GM12874 (cell line): ENCODE results near the gene TNS2.

Experiments used
- TF ChIP-seq, protein P1 (sequence below): IDR thresholded peaks from 2 replicates; pipeline ENCODE4 v1.5.1; 2011; ENCODE audit warnings: low read depth, mild to moderate bottlenecking, control low read depth, low read length, moderate library complexity; ENCODE audit not compliant: insufficient read depth

TNS2 gene

DNA sequence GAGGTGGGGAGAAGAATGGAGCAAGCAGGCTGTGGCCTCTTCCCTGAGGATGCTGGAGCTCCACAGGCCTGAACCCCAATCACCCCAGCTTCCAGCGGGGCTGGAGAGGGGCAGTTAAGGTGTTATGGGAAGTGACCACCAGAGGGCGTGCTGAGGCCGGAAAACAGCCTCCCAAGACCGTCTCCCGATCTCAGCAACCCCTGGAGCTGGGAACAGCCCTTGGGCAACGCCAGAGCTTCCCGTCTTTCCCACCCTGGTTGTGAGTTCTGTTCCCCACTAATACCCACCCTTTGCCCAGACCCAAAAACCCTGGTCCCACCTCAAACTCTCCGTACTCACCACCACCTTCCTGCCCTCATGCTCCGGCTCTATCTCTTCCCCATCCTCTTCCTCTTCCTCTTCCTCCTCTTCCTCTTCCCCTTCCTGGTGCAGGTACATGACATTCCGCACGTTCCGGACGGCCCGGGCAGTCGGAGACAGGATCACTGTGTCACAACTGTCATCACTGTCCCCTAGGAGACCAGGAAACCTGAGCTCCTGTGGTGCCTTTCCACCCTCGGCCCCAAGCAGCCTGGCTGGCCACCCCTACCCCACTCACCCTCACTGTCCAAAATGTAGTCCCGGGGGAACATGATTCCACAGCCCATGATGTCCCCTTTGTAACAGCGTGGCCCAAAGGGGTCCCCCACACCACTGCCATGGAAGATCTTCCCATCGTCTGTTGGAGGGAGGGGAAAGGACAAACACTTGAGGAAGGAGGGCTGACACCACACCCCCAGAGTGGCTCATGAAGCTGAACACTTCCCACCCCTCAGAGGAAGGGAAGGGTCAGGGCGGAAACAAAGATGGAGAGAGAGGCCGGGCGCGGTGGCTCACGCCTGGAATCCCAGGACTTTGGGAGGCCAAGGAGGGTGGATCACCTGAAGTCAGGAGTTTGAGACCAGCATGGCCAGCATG lies 16.4 kb downstream of the TNS2 start:
- TF ChIP-seq, protein P1, sequence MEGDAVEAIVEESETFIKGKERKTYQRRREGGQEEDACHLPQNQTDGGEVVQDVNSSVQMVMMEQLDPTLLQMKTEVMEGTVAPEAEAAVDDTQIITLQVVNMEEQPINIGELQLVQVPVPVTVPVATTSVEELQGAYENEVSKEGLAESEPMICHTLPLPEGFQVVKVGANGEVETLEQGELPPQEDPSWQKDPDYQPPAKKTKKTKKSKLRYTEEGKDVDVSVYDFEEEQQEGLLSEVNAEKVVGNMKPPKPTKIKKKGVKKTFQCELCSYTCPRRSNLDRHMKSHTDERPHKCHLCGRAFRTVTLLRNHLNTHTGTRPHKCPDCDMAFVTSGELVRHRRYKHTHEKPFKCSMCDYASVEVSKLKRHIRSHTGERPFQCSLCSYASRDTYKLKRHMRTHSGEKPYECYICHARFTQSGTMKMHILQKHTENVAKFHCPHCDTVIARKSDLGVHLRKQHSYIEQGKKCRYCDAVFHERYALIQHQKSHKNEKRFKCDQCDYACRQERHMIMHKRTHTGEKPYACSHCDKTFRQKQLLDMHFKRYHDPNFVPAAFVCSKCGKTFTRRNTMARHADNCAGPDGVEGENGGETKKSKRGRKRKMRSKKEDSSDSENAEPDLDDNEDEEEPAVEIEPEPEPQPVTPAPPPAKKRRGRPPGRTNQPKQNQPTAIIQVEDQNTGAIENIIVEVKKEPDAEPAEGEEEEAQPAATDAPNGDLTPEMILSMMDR = peak; percentile 89

DNA sequence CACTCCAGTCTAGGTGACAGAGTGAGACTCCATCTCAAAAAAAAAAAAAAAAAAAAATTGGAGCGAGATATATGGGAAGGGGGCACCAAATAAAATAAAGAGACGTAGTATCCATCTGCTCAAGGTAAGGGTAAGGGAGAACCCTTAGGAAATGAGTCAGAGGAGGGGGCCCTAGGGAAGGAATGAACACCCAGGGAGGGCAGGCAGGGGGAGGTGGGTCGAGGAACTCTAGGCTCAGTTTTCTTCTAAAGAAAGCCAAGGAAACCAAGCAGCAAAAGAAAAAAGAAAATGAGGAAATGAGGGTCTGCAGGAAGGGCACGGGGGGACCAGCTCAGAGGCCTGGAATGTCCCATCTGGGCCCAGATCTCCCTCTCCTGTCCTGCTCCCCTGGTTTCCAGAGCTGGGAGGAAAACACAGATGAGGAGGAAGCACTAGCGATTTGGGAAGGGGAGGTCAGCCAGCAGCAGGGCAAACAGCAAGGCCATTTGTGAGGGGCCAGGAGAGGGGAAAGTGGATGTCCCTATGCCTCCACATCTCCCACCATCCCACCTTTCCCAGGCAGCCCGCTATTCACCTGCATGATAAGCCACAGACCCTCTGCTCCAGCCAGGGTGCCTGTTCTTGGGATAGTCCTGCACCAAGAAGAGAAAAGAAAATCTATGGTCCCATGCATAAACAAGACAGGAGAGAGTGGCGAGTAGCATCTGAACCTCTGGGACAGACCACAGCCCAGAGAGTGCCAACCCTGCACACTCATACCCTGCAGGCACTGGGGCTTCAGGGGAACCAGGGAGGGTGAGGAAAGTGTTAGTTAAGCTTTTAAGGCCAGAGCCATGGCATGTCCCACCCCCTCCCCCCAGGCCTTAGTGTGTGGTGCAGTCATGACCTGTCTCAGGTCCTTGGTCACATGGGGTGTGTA lies 17.5 kb downstream of the TNS2 start:
- TF ChIP-seq, protein P1 = no peak

DNA sequence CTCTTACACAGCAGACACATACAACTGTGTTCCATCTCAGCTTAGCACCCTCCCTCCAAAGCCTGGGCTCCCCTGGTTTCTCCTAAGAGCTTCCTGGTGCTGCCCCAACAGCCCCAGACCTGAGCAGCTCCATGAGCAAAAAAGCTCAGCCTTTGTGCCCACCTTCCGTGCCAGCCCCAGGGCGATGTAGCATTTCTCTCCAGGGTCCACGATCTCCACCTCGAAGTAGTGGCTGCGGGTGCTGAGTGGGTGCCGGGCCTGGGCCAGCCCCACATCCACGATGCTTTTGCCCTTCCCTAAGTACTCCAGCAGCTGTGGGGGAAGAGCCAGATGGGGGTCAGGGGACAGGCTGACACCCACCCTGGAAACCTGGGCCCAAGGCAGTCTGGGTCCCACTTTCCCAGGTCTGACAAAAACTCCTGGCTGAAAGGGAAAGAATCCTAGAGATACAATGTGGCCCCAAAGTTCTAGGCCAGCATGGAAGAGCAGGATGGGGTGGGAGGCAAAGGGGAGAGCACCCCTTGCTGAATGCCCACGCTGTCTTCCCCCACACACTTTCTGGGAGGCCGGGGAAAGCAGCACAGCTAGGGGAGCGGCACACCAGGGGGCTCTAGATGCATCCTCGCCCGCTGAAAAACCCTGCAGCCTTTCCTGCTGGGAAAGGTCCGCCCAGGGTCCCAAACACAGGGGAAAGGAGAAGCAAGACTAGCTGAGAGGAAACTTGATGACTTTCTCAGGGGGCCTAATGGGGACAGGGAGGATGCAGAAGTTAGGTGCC lies 18.3 kb downstream of the TNS2 start:
- TF ChIP-seq, protein P1 = no peak

DNA sequence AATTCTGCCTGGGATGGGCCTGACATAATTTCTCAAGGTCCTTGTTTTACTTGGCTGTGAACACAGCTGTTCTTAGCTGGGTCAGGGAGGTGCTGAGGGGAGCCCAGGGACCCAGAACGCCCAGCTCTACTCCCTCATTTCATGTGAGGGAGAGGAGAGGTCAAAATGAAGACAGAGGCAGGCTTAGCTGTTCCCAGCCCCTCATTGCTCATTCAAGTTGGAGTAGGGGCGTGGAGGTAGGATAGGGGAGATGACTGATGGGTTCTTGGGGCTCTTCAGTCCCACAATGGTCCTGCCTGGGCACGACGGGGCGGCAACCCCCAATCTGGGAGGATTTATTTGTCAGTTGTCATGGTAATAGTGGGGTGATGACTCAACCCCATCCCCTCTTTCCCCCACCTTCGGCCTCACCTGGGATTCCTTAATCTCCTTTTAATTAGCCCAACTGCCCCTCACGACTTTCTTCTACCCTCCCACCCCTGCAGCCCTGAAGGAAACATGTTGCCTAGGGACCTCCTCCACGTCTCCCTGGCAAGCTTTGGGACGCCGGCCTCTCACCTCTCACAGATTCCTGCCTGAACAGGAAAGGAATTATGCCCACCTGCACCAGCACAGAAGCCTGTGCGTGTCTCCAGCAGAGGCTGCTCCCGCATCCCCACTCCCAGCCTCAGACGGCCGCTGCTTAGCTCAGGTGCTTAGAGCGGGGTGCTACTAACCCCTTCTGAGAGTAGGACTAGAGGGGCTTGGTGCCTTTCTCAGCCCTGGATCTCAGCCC lies 19.1 kb downstream of the TNS2 start:
- TF ChIP-seq, protein P1 = no peak

DNA sequence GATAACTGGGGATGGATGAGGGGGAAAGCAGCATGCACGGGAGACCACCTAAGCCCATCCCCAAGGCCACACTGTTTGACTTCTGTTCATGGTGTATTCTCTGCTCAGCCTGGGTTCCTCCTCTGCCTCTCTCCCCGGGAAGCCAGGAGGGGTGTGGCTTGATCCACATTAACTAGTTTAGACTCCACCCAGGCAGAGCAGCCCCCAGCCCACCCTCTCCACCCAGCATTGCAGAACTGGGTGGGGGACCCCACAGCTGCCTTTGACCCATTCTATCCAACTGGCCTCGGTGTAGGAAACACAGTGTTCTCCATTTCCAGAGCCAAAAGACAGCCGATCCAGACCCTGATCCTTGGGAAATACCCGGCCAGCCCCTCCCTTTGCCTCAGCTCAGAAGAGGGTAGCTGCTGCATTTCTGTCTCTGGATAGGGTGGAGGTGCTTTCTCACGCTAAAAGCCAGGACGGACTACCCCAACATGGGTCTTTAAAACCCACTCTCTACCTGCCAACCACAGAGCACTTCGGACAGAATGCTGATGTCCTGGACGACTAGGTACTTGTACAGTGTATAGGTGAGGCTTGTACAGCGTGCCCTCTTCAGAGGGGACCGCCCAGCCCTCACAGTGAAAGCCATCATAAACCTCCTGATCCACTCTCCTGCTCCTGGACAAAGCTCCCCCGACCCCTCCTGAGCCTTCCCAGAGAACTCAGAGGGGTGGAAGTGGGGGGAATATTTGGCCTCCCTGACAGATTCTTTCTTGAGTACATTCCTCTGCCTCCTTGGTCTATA lies 20.0 kb downstream of the TNS2 start:
- TF ChIP-seq, protein P1 = no peak

DNA sequence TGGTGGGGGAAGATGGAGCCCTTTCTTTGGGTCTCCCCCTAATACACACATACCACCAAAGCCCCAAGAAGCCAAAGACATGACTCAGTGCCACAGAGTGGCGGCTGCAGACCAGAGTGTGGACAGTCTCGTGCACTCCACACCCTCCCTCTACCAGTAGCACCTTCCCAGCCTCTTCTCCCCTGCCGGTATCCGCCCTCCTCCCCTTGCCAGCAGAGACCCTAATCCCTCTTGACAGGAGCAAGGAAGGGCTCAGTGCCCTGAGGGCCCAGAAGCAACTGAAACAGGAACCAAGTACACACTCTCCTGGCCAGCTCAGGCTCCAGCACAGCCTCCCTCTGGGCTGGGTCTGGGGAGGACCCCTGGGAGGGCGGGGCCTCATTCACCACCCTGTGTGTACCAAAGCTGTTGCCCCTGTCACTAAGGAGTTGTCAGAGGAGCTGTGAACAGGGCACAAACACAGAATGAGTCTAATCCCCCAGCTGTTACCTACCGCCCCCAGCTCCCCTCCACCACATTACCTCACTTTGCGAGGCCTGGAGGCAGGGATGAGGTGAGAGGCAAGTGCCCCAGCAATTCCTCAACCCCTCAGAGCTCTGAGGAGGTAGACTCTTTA lies 21.1 kb downstream of the TNS2 start:
- TF ChIP-seq, protein P1 = no peak
